ENCODE measurements around the gene NUMA1.

GRCh38 chr11:71999362-71999761, 81.0 kb downstream of the NUMA1 start:
- TF ChIP-seq CTCF (conservative IDR thresholded peaks at IDR 0.05) (no peak), ZFX (IDR thresholded peaks at IDR 0.05) (no peak)
